ENCODE measurements around the gene SDE2. TPM values are rescaled to one million over a fixed set of nuclear protein-coding genes. Genes with fewer than 3 reads are reported as not detected.
"Not testable (repeated sequence)": the region's sequence is repeated elsewhere in the genome, so short reads cannot be mapped to it uniquely, and the experiment has no call there.

SDE2 gene
- total RNA-seq, 2 experiments from 2014 or later: 19.8 to 20.1 TPM

DNA sequence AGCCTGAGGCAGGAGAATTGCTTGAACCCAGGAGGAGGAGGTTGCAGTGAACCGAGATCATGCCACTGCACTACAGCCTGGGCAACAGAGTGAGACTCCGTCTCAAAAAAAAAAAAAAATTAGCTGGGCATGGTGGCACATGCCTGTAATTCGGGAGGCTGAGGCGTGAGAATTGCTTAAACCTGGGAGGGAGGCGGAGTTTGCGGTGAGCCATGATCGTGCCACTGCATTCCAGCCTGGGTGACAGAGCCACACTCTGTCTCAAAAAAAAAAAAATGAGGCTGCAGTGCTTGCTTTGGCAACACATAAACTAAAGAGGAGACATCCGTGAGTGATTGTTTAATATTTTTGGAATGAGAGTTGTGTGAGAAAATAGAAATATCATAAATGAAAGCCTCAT lies 63.1 kb downstream of the SDE2 start:
- H3K36me3 Mint-ChIP-seq (ENCODE audit: low read depth); H3K27ac Mint-ChIP-seq; H3K4me1 Mint-ChIP-seq; H3K4me3 Mint-ChIP-seq; H3K9me3 Mint-ChIP-seq; H3K27me3 Mint-ChIP-seq; DNase-seq: not testable (repeated sequence)
- ChIA-PET CTCF (interaction anchor here (0.6 kb wide), 1 partner anchor 14 kb away, joined by 4 read pairs; no protein-coding TSS in a partner anchor), POLR2A (interaction anchor here (0.8 kb wide), 1 partner anchor 12 kb away, joined by 3 read pairs; the partner anchor contains the start of gene PYCR2)

DNA sequence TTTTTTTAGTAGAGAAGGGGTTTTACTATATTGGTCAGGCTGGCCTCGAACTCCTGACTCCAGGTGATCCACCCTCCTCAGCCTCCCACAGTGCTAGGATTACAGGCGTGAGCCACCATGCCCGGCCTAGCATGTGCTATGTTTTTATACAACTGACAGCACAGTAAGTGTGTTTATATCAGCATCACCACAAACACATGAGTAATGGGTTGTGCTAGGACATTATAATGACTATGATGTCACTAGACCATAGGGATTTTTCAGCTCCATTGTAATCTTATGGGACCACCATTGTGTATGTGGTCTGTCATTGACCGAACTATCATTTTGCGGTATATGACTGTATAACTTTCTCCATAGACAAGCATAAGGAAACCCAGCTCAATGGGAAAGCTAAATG lies 64.4 kb downstream of the SDE2 start:
- H3K4me3 Mint-ChIP-seq: no peak overlapping the region
- CTCF ChIA-PET: interaction anchor here (0.8 kb wide), 1 partner anchor 11 kb away, joined by 4 read pairs; the partner anchor contains the start of gene PYCR2
- H3K27ac Mint-ChIP-seq: no peak overlapping the region
- no peaks in the 10 kb centered on the region for H3K36me3 Mint-ChIP-seq (ENCODE audit: low read depth)
- POLR2A ChIA-PET: no interaction called here
- no peaks in the 10 kb centered on the region for H3K9me3 Mint-ChIP-seq
- H3K4me1 Mint-ChIP-seq: no peaks in the 10 kb centered on the region
- H3K27me3 Mint-ChIP-seq: no peaks in the 10 kb centered on the region
- no peak for DNase-seq

DNA sequence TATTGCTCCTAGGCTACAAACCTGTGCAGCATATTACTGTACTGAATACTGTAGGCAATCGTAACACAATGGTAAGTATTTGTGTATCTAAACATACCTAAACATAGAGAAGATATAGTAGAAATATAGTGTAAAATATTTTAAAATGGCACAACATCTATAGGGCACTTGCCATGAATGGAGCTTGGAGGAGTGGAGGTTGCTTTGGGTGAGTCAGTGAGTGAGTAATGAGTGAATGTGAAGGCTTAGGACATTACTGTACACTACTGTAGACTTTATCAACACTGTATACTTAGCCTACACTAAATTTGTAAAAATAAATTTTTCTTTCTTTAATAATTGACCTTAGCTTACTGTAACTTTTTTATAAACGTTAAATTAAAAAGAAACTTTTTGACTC lies 66.1 kb downstream of the SDE2 start:
- POLR2A ChIA-PET: interaction anchor here (0.5 to 1.7 kb wide), 2 partner anchors 9 to 141 kb away, joined by 5 read pairs; partner anchors contain the start of gene PYCR2
- no peaks in the 10 kb centered on the region for H3K27me3 Mint-ChIP-seq

More for the DNA sequence above, 66.1 kb downstream of the SDE2 start:
- no peak for DNase-seq
- Mint-ChIP-seq H3K36me3 (ENCODE audit: low read depth) (no peaks in the 10 kb centered on the region), H3K9me3 (no peaks in the 10 kb centered on the region), H3K4me1 (peaks cover 11% of the 10 kb centered on the region), H3K27ac (no peak overlapping the region), H3K4me3 (no peak overlapping the region)
- CTCF ChIA-PET: interaction anchor here (1.1 kb wide), 1 partner anchor 11 kb away, joined by 3 read pairs; no protein-coding TSS in a partner anchor

Other genes starting within 250 kb of the SDE2 start
- gene SRP9, start 221.5 kb downstream of the SDE2 start, total RNA-seq: 100 to 1,000 TPM; 246 to 253 TPM
- gene EPHX1, start 189.2 kb downstream of the SDE2 start, total RNA-seq: 1 to 10 TPM in 1 of 2 experiments, under 1 TPM in 1; 0.93 to 1.0 TPM
- gene TMEM63A, start 117.0 kb downstream of the SDE2 start, total RNA-seq: 100 to 1,000 TPM; 126 to 127 TPM
- gene LEFTY1, start 110.2 kb downstream of the SDE2 start, total RNA-seq: not detected
- gene PYCR2, start 75.1 kb downstream of the SDE2 start, total RNA-seq: 100 to 1,000 TPM; 101 to 105 TPM
- not detected for gene LEFTY2, start 58.1 kb downstream of the SDE2 start, total RNA-seq
- gene H3-3A, start 63.4 kb upstream of the SDE2 start, total RNA-seq: 100 to 1,000 TPM; 480 to 486 TPM
- gene ACBD3, start 187.4 kb upstream of the SDE2 start, total RNA-seq: 10 to 100 TPM; 22.5 to 24.6 TPM
- not detected for gene MIXL1, start 224.3 kb upstream of the SDE2 start, total RNA-seq

All from activated CD4-positive, alpha-beta memory T cell treated with anti-CD3 and anti-CD28 coated beads, Interleukin-2, amount 10 ng/mL, durations not matched to agents 7 days and 5 days (primary cell).